ENCODE measurements around the gene HTR6. TPM values are rescaled to one million over a fixed set of nuclear protein-coding genes. Genes with fewer than 3 reads are reported as not detected.

HTR6 gene
- total and polyA plus RNA-seq, 3 donors from 2014 or later, result 0.21 to 0.68 (median 0.55) TPM

GRCh38 chr1:19678931-19679453 lies 14.3 kb downstream of the HTR6 start:
- no peak overlapping the region for H3K27ac ChIP-seq
- H3K36me3 ChIP-seq (ENCODE audit: low read depth, missing control alignments), result no peaks in the 10 kb centered on the region
- WGBS, 2 donors, result 84 to 96% methylated on average over 5 to 34 of the region's 34 CpGs
- no peaks in the 10 kb centered on the region for H3K4me1 ChIP-seq
- H3K9me3 ChIP-seq, result no peaks in the 10 kb centered on the region
- H3K27me3 ChIP-seq, result no peaks in the 10 kb centered on the region
- intact Hi-C loops (cut with DNase I; ENCODE audit: low total_unique reads), result no loop called here
- TF ChIP-seq POLR2A (IDR thresholded peaks at IDR 0.05) (no peak), CTCF (IDR thresholded peaks at IDR 0.05) (no peak)
- DNase-seq, result no peak
- no peak overlapping the region for H3K4me3 ChIP-seq

GRCh38 chr1:19679691-19680090 lies 15.0 kb downstream of the HTR6 start:
- no peak for TF ChIP-seq CTCF (IDR thresholded peaks at IDR 0.05)
- no peak for TF ChIP-seq POLR2A (IDR thresholded peaks at IDR 0.05)
- Histone ChIP-seq H3K27me3 (no peaks in the 10 kb centered on the region), H3K27ac (no peak overlapping the region), H3K36me3 (ENCODE audit: low read depth, missing control alignments) (no peaks in the 10 kb centered on the region), H3K9me3 (no peaks in the 10 kb centered on the region), H3K4me1 (no peaks in the 10 kb centered on the region), H3K4me3 (no peak overlapping the region)
- intact Hi-C loops (cut with DNase I; ENCODE audit: low total_unique reads), result no loop called here
- 89 to 91% methylated on average over 4 of the region's 4 CpGs for WGBS, 2 donors
- DNase-seq, result no peak

- Histone ChIP-seq H3K4me1 (no peaks in the 10 kb centered on the region), H3K4me3 (no peak overlapping the region), H3K27me3 (no peaks in the 10 kb centered on the region), H3K9me3 (no peaks in the 10 kb centered on the region), H3K27ac (no peak overlapping the region), H3K36me3 (ENCODE audit: low read depth, missing control alignments) (no peaks in the 10 kb centered on the region)
- intact Hi-C loops (cut with DNase I; ENCODE audit: low total_unique reads), result no loop called here
- DNase-seq, result no peak
- TF ChIP-seq POLR2A (IDR thresholded peaks at IDR 0.05), result no peak
- no peak for TF ChIP-seq CTCF (IDR thresholded peaks at IDR 0.05)
- WGBS, 2 donors, result 78 to 82% methylated on average over 6 to 7 of the region's 7 CpGs
Measured at GRCh38 chr1:19680644-19681043, 16.0 kb downstream of the HTR6 start.

- TF ChIP-seq CTCF (IDR thresholded peaks at IDR 0.05) (no peak), POLR2A (IDR thresholded peaks at IDR 0.05) (no peak)
- Histone ChIP-seq H3K36me3 (ENCODE audit: low read depth, missing control alignments) (no peaks in the 10 kb centered on the region), H3K27ac (no peak overlapping the region), H3K4me1 (no peaks in the 10 kb centered on the region), H3K4me3 (no peak overlapping the region), H3K27me3 (no peaks in the 10 kb centered on the region), H3K9me3 (no peaks in the 10 kb centered on the region)
- no peak for DNase-seq
- 89 to 92% methylated on average over 2 to 3 of the region's 3 CpGs for WGBS, 2 donors
- intact Hi-C loops (cut with DNase I; ENCODE audit: low total_unique reads), result no loop called here
Measured at GRCh38 chr1:19682257-19682656, 17.6 kb downstream of the HTR6 start.

- TF ChIP-seq POLR2A (IDR thresholded peaks at IDR 0.05) (no peak), CTCF (IDR thresholded peaks at IDR 0.05) (no peak)
- WGBS, 2 donors, result 83 to 86% methylated on average over 6 to 7 of the region's 7 CpGs
- no peak for DNase-seq
- Histone ChIP-seq H3K36me3 (ENCODE audit: low read depth, missing control alignments) (no peaks in the 10 kb centered on the region), H3K9me3 (no peaks in the 10 kb centered on the region), H3K4me1 (no peaks in the 10 kb centered on the region), H3K4me3 (no peak overlapping the region), H3K27me3 (no peaks in the 10 kb centered on the region), H3K27ac (no peak overlapping the region)
- intact Hi-C loops (cut with DNase I; ENCODE audit: low total_unique reads), result no loop called here
Measured at GRCh38 chr1:19682901-19683300, 18.2 kb downstream of the HTR6 start.
